Tibial nerve (tissue), 4 donors: Measurements from ENCODE around the gene HSPD1. TPM values are rescaled to one million over a fixed set of nuclear protein-coding genes. Genes with fewer than 3 reads are reported as not detected.

Experiments used
- DNase-seq, 2 donors: peaks; one replicate each; pipeline ENCODE4 v3.0.0-alpha.2; 2019; ENCODE audit warnings: low spot score in 2 of 2
- H3K27ac ChIP-seq, 4 donors: fragments of 200-600 bp; sonication (generic) in 3 of 4; one replicate each; pipeline ENCODE4 v1.5.1; 2017 to 2019; ENCODE audit warnings: mild to moderate bottlenecking in 1 of 4
- H3K27me3 ChIP-seq, 2 donors: fragments of 200-600 bp; sonication (generic) in 1 of 2; one replicate each; pipeline versions ENCODE4 v1.5.1 to v1.6.0; 2017 to 2019
- H3K36me3 ChIP-seq, 3 donors: fragments of 200-600 bp; sonication (generic); one replicate each; pipeline ENCODE4 v1.5.1; 2018 to 2019
- H3K4me1 ChIP-seq, 4 donors: fragments of 200-600 bp; sonication (generic) in 3 of 4; one replicate each; pipeline ENCODE4 v1.5.1; 2017 to 2019
- H3K4me3 ChIP-seq, 4 donors: fragments of 200-600 bp; sonication (generic) in 3 of 4; one replicate each; pipeline ENCODE4 v1.5.1; 2017 to 2019; ENCODE audit warnings: mild to moderate bottlenecking in 1 of 4, moderate library complexity in 1 of 4
- H3K9me3 ChIP-seq, 4 donors: fragments of 200-600 bp; sonication (generic) in 3 of 4; one replicate each; pipeline ENCODE4 v1.5.1; 2017 to 2019
- EP300 ChIP-seq, 2 donors: sonication (generic); formaldehyde crosslinking; IDR thresholded peaks; one replicate each; pipeline ENCODE4 v1.6.1; 2017; ENCODE audit warnings: antibody characterized with exemption in 2 of 2, mild to moderate bottlenecking in 1 of 2
- POLR2A ChIP-seq, 2 donors: fragments of 450-650 bp; IDR thresholded peaks; one replicate each; pipeline ENCODE4 v1.6.1; 2017; ENCODE audit warnings: antibody characterized with exemption in 2 of 2, mild to moderate bottlenecking in 2 of 2, moderate library complexity in 2 of 2
- WGBS, 2 donors: methylation state at CpG; one replicate each; pipeline ENCODE4 v1.1.5; 2018; 5-methylcytosine and 5-hydroxymethylcytosine counted together
- total RNA-seq, 4 donors: library from RNA; depleted of rRNA; stranded (reverse); fragments of >200 nt; gene quantifications; one replicate each; pipeline ENCODE4 v1.1.0, GENCODE V29; 2016
- TF ChIP-seq, protein P1 (sequence below), 5 experiments: fragments of 200-600 bp in 3 of 5; fragments of 450-650 bp in 2 of 5; sonication (generic) in 3 of 5; IDR thresholded peaks; one replicate each; pipeline ENCODE4 v1.5.1; 2016 to 2019; ENCODE audit warnings: antibody characterized with exemption in 5 of 5, mild to moderate bottlenecking in 3 of 5, moderate library complexity in 2 of 5

Gene HSPD1
- total RNA-seq, 4 donors from 2014 or later = 76.1 to 160 (median 119) TPM

DNA sequence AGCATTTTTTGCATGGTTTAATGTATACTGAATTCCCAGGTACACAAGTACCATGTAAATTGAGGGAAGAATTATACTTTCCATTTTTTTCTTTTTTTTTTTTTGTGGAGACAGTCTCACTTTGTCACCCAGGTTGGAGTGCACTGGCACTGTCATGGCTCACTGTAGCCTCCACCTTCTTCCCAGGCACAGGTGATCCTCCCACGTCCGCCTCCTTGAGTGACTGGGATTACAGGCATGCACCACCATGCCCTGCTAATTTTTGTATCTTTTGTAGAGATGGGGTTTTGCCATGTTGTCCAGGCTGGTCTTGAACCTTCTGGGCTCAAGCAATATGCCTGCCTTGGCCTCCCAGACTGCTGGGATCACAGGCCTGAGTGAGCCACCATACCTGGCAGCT is 4.4 kb upstream of the HSPD1 start:
- Histone ChIP-seq H3K4me3 (no peak overlapping the region), H3K9me3 (no peaks in the 10 kb centered on the region), H3K27me3 (no peaks in the 10 kb centered on the region), H3K36me3 (peaks cover 0 to 18% (median 8%) of the 10 kb centered on the region in 3 donors), H3K27ac (no peak overlapping the region), H3K4me1 (peaks cover 0 to 24% (median 14%) of the 10 kb centered on the region in 4 donors)
- no peak for DNase-seq
- TF ChIP-seq POLR2A (IDR thresholded peaks at IDR 0.05) (no peak), EP300 (IDR thresholded peaks at IDR 0.05) (no peak)
- TF ChIP-seq, protein P1, sequence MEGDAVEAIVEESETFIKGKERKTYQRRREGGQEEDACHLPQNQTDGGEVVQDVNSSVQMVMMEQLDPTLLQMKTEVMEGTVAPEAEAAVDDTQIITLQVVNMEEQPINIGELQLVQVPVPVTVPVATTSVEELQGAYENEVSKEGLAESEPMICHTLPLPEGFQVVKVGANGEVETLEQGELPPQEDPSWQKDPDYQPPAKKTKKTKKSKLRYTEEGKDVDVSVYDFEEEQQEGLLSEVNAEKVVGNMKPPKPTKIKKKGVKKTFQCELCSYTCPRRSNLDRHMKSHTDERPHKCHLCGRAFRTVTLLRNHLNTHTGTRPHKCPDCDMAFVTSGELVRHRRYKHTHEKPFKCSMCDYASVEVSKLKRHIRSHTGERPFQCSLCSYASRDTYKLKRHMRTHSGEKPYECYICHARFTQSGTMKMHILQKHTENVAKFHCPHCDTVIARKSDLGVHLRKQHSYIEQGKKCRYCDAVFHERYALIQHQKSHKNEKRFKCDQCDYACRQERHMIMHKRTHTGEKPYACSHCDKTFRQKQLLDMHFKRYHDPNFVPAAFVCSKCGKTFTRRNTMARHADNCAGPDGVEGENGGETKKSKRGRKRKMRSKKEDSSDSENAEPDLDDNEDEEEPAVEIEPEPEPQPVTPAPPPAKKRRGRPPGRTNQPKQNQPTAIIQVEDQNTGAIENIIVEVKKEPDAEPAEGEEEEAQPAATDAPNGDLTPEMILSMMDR (IDR thresholded peaks at IDR 0.05) = no peak
- WGBS, 2 donors = 96 to 100% methylated on average over 2 of the region's 2 CpGs

DNA sequence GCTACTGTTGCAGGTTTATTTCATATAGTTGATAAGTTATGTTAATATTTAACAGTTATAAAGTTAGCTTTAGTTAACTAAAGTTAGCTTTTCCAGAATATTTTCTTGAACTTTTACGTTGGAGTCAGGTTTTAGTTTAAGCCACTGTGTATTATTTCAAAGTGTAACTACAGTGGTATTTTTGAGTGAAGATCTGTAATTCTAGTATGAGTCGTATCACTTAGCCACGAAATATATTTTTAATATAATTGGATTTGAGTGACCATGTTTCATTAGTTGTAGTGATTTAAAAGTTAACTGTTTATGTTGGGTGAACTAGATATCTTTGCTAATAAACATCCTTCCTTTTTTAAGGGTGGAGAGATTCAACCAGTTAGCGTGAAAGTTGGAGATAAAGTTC is 3.0 kb upstream of the HSPD1 start:
- Histone ChIP-seq H3K4me1 (peaks cover 0 to 37% (median 24%) of the 10 kb centered on the region in 4 donors), H3K27me3 (no peaks in the 10 kb centered on the region), H3K4me3 (no peak overlapping the region), H3K36me3 (peaks cover 0 to 18% (median 8%) of the 10 kb centered on the region in 3 donors), H3K27ac (peak overlapping the region in 1 of 4 donors; percentile 100), H3K9me3 (no peaks in the 10 kb centered on the region)
- 79 to 80% methylated on average over 4 of the region's 4 CpGs for WGBS, 2 donors
- no peak for DNase-seq
- TF ChIP-seq POLR2A (IDR thresholded peaks at IDR 0.05) (no peak), EP300 (IDR thresholded peaks at IDR 0.05) (no peak)
- TF ChIP-seq, protein P1 (IDR thresholded peaks at IDR 0.05) = no peak

DNA sequence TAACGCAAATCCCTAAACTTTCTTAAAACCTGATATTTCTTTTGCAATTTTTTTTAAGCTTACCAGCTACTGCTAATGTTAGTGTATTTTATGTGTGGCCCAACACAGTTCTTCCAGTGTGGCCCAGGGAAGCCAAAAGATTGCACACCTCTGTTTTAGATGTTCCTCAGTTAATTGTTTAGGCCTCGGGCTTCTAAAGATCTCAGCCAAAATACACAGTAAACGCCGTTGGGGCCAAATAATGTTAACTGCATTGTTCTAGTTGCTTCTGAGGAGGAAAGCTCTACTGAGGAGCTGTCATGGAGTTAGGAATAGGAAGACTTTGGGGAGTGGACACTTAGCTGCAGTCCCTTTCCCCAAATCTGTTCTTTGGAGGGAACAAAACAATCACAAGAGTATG is 2.6 kb upstream of the HSPD1 start:
- Histone ChIP-seq H3K36me3 (peaks cover 0 to 18% (median 8%) of the 10 kb centered on the region in 3 donors), H3K27ac (peak overlapping the region in 2 of 4 donors; percentile 32 to 100), H3K4me3 (no peak overlapping the region), H3K4me1 (peaks cover 0 to 41% (median 27%) of the 10 kb centered on the region in 4 donors), H3K9me3 (no peaks in the 10 kb centered on the region), H3K27me3 (no peaks in the 10 kb centered on the region)
- 43 to 48% methylated on average over 4 of the region's 4 CpGs for WGBS, 2 donors
- TF ChIP-seq, protein P1 (IDR thresholded peaks at IDR 0.05) = no peak
- TF ChIP-seq POLR2A (IDR thresholded peaks at IDR 0.05) (no peak), EP300 (IDR thresholded peaks at IDR 0.05) (no peak)
- no peak for DNase-seq

DNA sequence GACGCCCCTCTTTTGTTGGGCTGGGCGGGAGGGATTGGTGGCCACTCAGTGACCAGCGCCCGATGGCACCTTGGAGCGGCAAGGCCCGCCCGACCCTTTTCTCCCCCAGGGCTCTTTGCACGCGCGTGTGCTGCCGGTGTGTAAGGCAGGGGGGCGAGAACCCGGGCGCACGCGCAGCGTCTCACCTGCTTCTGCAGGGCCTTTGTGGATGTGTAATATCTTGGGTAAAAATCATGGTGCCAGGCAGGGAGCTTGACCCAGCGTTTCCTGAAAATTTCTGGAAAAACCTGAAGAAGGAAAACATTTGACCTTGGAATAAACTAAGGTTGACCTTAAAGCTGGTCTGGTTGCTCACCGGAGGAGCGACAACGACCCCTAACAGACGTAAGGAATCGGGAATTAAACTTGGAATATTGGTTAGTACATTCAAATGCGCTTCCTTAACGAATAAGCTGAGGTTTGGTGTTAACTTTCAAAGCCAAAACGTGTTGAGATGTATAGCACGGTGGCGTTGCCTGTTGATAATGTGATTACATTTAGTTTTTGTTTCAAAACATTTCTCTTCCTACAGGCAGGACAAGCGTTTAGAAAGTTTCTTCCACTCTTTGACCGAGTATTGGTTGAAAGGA is 977 bp upstream of the HSPD1 start:
- DNase-seq = no peak
- H3K27me3 ChIP-seq = no peaks in the 10 kb centered on the region
- H3K4me1 ChIP-seq = peaks cover 0 to 57% (median 29%) of the 10 kb centered on the region in 4 donors
- H3K27ac ChIP-seq = peak overlapping the region; percentile 95 to 100 (median 98)
- no peaks in the 10 kb centered on the region for H3K9me3 ChIP-seq
- WGBS, 2 donors = 0% methylated on average over 19 to 20 of the region's 30 CpGs
- peaks cover 0 to 32% (median 8%) of the 10 kb centered on the region in 3 donors for H3K36me3 ChIP-seq
- TF ChIP-seq POLR2A (IDR thresholded peaks at IDR 0.05) (no peak), EP300 (IDR thresholded peaks at IDR 0.05) (no peak)
- TF ChIP-seq, protein P1 (IDR thresholded peaks at IDR 0.05) = no peak
- H3K4me3 ChIP-seq = peak overlapping the region; percentile 75 to 94 (median 87)

GRCh38 chr2:197498937-197499593 is 575 bp downstream of the HSPD1 start:
- Histone ChIP-seq H3K36me3 (peaks cover 0 to 37% (median 17%) of the 10 kb centered on the region in 3 donors), H3K27me3 (no peaks in the 10 kb centered on the region), H3K27ac (peak overlapping the region; percentile 95 to 100 (median 98)), H3K9me3 (no peaks in the 10 kb centered on the region), H3K4me1 (peaks cover 0 to 60% (median 29%) of the 10 kb centered on the region in 4 donors), H3K4me3 (peak overlapping the region; percentile 84 to 97 (median 92))
- DNase-seq = peak; percentile 25 to 32
- TF ChIP-seq POLR2A (IDR thresholded peaks at IDR 0.05) (no peak), EP300 (IDR thresholded peaks at IDR 0.05) (no peak)
- TF ChIP-seq, protein P1 (IDR thresholded peaks at IDR 0.05) = no peak
- WGBS, 2 donors = 0% methylated on average over 13 to 37 of the region's 46 CpGs
